HCT116 (cell line): ENCODE measurements around the gene ZSCAN1.

Experiments
- ELF1 ChIP-seq: IDR thresholded peaks from 2 replicates; pipeline ENCODE4 v1.6.1; 2012; ENCODE audit warnings: low read depth, borderline replicate concordance
- JUND ChIP-seq: IDR thresholded peaks from 2 replicates; pipeline ENCODE4 v1.6.1; 2012
- POLR2A ChIP-seq: IDR thresholded peaks from 2 replicates; pipeline ENCODE4 v1.7.0; 2011; ENCODE audit warnings: borderline replicate concordance; ENCODE audit not compliant: insufficient read depth, insufficient read length; ENCODE audit errors: extremely low read depth
- RAD21 ChIP-seq: IDR thresholded peaks from 2 replicates; pipeline ENCODE4 v1.6.1; 2012; ENCODE audit warnings: low read depth, mild to moderate bottlenecking
- SIN3A ChIP-seq: IDR thresholded peaks from 2 replicates; pipeline ENCODE4 v1.6.1; 2012; ENCODE audit warnings: low read depth
- SRF ChIP-seq: IDR thresholded peaks from 2 replicates; pipeline ENCODE4 v1.6.1; 2012; ENCODE audit warnings: low read depth
- ZNF274 ChIP-seq: fragments of 200-500 bp; sonication (Bioruptor generic); IDR thresholded peaks from 2 replicates; pipeline ENCODE4 v1.6.1; 2014; ENCODE audit warnings: mild to moderate bottlenecking, low read depth, low read length, inconsistent platforms
- TF ChIP-seq, protein P1 (sequence below), 3 experiments: fragments of 200-600 bp in 1 of 3; sonication (generic) in 1 of 3; IDR thresholded peaks in 2 of 3; conservative IDR thresholded peaks in 1 of 3; 2 replicates each; pipeline ENCODE4 v1.5.1; 2012 to 2017; ENCODE audit warnings: low read depth in 2 of 3, low read length in 2 of 3, antibody characterized with exemption in 1 of 3, borderline replicate concordance in 1 of 3, control low read depth in 1 of 3, mild to moderate bottlenecking in 1 of 3, mixed read lengths in 1 of 3, mixed run types in 1 of 3, moderate library complexity in 1 of 3; ENCODE audit not compliant: insufficient read depth in 1 of 3

DNA sequence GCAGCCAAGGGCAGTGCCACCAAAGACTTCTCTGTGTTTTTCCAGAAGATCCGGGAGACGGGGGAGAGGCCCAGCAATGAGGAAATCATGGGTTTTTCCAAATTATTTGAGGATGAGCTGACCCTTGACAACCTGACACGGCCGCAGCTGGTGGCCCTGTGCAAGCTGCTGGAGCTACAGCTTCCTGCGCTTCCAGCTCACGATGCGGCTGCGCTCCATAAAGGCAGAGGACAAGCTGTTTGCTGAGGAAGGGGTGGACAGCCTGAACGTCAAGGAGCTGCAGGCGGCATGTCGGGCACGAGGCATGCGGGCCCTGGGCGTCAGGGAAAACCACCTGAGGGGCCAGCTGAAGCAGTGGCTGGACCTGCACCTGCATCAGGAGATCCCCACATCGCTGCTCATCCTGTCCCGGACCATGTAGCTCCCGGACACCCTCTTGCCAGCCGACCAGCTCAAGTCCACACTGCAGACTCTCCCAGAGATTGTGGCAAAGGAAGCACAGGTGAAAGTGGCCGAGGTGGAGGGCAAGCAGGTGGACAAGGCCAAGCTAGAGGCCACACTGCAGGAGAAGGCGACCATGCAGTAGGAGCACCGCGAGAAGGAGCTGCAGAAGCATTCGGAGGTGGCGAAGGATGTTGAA, 11.7 kb downstream of the ZSCAN1 start:
- TF ChIP-seq, protein P1, sequence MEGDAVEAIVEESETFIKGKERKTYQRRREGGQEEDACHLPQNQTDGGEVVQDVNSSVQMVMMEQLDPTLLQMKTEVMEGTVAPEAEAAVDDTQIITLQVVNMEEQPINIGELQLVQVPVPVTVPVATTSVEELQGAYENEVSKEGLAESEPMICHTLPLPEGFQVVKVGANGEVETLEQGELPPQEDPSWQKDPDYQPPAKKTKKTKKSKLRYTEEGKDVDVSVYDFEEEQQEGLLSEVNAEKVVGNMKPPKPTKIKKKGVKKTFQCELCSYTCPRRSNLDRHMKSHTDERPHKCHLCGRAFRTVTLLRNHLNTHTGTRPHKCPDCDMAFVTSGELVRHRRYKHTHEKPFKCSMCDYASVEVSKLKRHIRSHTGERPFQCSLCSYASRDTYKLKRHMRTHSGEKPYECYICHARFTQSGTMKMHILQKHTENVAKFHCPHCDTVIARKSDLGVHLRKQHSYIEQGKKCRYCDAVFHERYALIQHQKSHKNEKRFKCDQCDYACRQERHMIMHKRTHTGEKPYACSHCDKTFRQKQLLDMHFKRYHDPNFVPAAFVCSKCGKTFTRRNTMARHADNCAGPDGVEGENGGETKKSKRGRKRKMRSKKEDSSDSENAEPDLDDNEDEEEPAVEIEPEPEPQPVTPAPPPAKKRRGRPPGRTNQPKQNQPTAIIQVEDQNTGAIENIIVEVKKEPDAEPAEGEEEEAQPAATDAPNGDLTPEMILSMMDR (IDR thresholded peaks at IDR 0.05 in 2 of 3, conservative IDR thresholded peaks at IDR 0.05 in 1 of 3; ENCODE audit: borderline replicate concordance in 1 of 3, insufficient read depth in 1 of 3, low read depth in 2 of 3, low read length in 2 of 3): no peak
- TF ChIP-seq RAD21 (no peak), SRF (no peak), POLR2A (no peak), JUND (no peak), ZNF274 (no peak), ELF1 (no peak), SIN3A (no peak)
